Suprapubic skin (tissue), 3 donors: ENCODE results near the gene C1QTNF8.

Experiments
- CTCF ChIP-seq, 2 donors: fragments of 200-600 bp in 1 of 2; fragments of 450-650 bp in 1 of 2; sonication (generic) in 1 of 2; IDR thresholded peaks; one replicate each; pipeline ENCODE4 v1.5.1; 2016 to 2019; ENCODE audit warnings: antibody characterized with exemption in 2 of 2, mild to moderate bottlenecking in 1 of 2, moderate library complexity in 1 of 2
- POLR2A ChIP-seq, 2 donors: fragments of 450-650 bp; IDR thresholded peaks; one replicate each; pipeline ENCODE4 v1.6.1; 2017; ENCODE audit warnings: antibody characterized with exemption in 2 of 2, mild to moderate bottlenecking in 2 of 2, moderate library complexity in 2 of 2

- TF ChIP-seq CTCF (IDR thresholded peaks at IDR 0.05) (no peak), POLR2A (IDR thresholded peaks at IDR 0.05) (no peak)
These were observed 34.3 kb upstream of the C1QTNF8 start for GRCh38 chr16:1130382-1130781.
